NCI-H69 (cell line): Measurements from ENCODE around the gene SPOP.
"Not testable (repeated sequence)": the region's sequence is repeated elsewhere in the genome, so short reads cannot be mapped to it uniquely, and the experiment has no call there.

Source experiments
- DNase-seq: peaks from one replicate; lab custom pipeline; 2025; lab: John Stamatoyannopoulos, UW

The SPOP gene

DNA sequence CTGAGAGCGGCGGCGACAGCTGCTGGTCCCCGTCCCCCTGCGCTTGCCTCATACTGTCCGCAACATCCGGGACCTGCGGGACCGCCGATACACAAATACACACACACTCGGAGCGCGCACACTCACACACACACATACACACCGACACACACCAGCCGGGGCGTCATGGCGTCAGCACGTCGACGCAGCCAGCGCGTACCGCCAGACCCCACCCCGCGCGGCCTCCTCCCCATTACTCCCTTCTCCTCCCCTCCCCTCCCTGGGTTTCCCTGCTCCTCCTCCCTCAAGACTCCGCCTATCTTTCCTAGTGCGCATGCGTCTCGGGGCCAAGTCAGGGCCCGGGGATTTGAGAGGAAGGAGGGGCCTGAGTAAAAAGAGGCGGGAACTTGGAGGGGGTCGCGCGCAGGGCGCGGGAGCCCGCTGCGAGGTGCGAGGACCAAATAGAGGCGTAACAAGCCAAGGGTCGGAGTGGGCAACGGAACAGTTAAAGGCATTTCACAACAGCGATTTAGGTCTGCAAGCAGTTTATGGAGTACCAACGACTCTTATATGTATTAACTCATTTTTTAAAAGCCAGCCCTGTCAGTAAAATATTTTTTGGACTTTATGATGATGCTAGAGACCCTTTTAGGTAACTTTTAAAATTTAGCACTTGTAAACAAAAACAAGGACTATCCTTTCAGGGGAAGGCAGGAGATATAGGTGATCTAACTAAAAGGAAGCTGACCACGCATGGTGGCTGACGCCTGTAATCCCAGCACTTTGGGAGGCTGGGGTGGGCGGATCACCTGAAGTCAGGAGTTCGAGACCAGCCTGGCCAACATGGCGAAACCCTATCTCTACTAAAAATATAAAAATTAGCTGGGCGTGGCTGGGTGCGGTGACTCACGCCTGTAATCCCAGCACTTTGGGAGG is at the start of gene SPOP:
Gene SPOP (minus strand): TSS at position 165 of the 915 bp plus-strand sequence. CDS start 55,287 bp downstream, outside the sequence.
- DNase-seq: peak; percentile 99

DNA sequence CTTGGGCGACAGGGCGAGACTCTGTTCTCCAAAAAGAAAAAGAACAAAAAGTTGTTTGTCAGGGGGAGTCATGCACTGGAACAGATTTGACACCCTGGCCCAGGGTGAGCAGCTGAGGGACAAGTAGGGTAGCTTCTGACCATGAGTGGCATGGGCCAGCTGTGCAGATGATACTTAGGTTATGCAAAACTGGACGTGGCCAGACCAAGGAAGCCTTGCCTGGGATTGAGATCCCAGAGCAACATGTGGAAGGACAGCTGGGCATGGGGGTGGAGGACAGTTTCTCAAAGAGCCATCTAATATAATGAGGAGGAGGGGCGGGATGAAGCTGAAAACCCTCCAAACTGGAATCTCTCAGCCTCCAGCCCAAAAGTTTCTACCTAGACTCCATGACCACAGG is 49.5 kb upstream of the SPOP start:
- no peak for DNase-seq

- no peak for DNase-seq
Observed at GRCh38 chr17:49725452-49726130, 47.7 kb upstream of the SPOP start.

DNA sequence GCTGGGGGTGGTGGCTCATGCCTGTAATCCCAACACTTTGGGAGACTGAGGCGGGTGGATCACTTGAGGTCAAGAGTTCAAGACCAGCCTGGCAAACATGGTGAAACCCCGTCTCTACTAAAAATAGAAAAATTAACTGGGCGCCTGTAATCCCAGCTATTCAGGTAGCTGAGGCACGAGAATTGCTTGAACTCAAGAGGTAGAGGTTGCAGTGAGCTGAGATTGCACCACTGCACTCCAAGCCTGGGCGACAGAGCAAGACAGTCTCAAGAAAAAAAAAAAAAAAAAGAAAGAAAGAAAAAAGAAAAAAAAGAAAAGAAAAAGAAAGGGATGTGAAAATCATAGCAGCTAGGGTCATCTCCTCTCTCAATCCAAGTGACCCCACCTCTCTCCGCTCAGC is 46.7 kb upstream of the SPOP start:
- not testable (repeated sequence) for DNase-seq

DNA sequence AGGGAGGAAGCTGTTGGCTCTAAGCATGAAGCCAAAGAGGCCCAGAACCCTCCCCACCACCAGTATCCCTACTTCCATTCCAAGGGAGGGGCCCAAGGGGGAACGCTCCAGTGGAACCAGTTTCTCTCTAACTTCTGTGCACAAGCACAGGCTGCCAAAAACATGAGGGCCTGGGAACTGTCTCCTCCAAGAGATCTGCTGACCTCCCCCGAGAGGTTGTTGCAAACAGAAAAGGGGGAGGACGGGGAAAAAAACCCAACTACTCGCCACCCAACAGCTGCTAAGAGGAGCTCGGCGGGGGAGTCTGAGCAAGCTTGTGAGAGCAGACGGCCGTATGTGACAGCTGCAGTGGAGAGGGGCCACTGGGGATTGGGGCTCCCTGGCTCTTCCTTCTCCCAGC is 45.5 kb upstream of the SPOP start:
- DNase-seq: no peak

DNA sequence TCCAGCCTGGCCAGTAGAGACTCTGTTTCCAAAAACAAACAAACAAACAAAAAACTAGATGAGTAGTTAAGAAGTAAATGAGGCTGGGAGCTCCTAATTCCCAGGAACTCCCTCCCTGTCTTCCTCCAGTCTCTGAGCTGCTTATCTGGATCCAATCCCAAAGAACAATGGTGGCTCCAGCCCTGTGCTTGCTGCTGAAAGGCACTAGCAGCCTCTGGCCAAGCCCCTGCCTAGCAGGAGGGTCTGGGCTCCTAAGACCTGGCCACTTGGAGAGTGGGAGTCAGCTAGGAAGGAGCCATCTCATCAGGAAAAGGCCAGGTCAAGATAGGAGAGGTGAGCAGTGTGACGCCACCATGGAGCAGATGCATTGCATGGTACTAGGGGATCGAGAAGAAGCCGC is 44.2 kb upstream of the SPOP start:
- DNase-seq: no peak

DNA sequence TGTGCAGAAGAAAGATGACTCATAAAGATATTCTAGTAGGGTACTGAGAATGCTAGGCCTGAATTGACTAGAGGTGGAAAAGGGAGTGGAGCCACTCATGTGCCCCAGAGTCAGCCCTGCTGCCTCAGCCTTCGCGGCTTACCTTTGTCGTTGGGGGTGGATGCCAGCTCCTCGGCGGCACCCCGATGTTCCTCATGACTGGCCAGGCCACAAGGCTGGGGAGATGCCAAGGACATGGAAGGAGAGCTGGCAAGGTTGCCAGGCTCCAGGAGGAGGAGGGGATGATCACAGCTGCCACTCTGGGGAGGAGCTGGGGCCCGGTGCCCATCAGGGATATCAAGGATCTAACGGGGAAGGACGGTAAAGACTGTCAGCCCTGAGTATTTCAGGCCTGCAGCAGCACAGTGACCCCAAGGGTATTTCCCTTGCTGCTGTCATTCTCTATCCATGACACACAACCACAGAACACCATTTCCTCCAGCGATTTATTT is 39.5 kb upstream of the SPOP start:
- DNase-seq: no peak

DNA sequence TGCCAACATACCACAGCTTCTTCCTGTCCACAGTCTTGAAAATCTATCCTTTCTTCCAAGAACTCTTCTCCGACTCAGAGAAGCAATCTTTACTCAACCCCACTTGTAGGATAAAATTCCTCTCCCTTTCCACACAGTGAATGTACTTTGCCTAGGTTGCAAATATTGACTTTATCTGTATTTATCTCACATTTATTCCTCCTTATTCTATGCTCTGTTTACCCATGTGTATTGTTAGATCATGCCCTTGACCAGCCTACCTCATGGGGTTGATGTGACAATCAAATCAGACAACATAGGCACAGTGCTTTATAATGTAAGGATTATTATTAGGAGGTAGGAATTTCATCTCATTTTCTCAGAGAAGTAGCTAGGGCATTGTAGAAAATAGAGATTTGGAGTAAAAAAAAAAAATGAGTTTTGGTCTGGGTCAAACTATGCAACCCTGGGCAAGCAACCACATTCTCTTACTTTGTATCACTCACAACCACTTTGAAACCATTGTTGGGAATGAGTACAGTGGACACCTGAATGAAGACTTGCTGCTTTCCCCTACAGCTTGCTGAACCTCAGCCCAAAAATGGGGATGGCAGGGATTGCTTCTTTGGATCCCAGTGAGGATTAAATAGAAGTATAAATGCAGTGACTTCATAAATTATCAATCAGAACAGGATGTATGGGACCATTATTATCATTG is 38.9 kb upstream of the SPOP start:
- no peak for DNase-seq

- DNase-seq: no peak
Observed at GRCh38 chr17:49715717-49716279, 37.9 kb upstream of the SPOP start.

DNA sequence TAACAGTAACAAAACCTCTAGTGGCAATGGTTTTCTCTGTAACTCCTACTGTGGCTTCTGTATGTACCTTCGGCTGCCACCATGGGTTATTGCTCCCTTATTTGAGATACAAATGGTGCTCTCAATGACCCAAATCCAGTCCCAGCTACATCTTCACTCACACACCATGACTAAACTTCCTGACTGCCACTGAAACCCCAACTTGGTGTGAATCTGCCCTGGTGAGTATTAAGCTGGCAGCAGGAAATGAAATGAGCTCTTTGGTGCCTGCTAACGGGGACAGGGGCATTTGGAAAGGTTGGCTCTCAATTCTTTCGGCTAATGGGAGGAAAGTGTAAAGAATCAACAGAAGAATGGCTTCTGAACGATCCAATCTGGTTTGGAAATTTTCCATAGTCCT is 37.3 kb upstream of the SPOP start:
- no peak for DNase-seq

DNA sequence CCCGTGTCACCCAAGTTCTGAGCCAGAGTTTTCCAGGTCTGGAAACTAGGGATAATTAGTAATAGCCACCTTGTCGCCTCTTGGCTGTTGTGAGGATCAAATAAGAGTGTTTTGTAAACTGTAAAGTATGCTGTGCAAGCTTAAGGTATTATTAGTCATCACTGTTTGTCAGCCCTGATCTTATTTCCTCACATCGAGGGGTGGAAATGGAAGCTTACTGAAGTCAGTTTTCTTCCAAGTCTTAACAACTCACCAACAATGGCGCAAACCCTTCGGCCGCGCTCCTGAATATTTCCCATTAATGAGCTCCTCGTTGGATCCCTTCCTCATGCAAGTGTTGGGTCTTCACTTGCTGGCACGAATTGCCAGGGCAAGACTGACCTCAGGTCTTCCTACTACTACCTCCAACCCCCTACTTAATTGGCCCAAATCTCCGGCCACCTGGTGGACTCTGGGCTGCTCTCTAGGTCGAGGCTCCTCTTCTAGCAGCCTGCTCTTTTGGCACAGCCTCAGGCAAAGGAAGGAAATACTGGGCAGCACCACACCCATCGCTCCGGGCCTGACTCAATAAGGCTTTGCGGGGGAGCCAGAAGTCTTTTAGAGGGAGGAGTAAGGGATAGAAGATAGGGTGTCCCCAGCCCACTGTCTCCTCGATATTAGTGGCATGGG is 30.8 kb upstream of the SPOP start:
- DNase-seq: peak; percentile 74

GRCh38 chr17:49707608-49708514 is 30.0 kb upstream of the SPOP start, which contains the start of gene SLC35B1:
Gene SLC35B1 (minus strand): TSS chr17:49707964. CDS start chr17:49707833, 131 bp downstream.
- peak; percentile 99 for DNase-seq

DNA sequence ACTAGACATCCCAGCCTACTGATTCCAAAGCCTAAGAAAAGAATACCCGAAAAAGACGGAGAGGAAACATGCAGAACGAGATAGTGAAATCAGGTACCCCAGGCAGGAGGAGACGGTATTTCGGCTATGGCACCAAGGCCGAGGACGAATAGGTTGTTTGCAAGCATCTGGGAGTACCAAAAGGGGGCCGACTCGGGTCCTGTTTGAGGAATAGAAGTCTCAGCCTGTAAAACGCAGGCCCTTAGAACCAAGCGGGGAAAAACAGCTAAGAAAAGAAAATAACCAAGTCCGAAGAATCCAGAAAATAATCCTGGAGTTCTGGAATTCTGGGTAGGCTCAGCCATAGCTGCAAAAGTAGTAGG is 29.3 kb upstream of the SPOP start:
- peak; percentile 29 for DNase-seq

GRCh38 chr17:49705254-49705653 is 27.4 kb upstream of the SPOP start:
- no peak for DNase-seq

GRCh38 chr17:49703557-49704277 is 25.8 kb upstream of the SPOP start:
- DNase-seq: peak; percentile 35

DNA sequence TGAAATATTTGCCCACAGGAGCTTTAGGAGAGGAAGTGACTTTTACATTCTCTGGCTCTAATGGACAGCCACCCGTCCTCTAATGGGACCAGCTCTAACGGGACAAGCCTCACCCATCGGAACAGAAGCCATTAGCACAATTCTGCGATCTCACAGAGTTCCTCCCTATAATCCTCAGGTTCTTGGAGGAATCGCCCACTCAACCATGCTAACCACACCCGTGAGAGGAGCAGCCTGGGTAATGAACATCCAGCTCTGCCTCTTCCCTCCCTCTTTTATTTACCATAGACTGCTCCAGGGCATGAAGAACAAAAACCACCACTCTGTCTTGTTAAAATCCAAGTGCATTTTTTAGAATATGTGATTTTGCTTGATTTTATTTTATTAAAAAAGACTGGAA is 23.1 kb upstream of the SPOP start:
- no peak for DNase-seq

DNA sequence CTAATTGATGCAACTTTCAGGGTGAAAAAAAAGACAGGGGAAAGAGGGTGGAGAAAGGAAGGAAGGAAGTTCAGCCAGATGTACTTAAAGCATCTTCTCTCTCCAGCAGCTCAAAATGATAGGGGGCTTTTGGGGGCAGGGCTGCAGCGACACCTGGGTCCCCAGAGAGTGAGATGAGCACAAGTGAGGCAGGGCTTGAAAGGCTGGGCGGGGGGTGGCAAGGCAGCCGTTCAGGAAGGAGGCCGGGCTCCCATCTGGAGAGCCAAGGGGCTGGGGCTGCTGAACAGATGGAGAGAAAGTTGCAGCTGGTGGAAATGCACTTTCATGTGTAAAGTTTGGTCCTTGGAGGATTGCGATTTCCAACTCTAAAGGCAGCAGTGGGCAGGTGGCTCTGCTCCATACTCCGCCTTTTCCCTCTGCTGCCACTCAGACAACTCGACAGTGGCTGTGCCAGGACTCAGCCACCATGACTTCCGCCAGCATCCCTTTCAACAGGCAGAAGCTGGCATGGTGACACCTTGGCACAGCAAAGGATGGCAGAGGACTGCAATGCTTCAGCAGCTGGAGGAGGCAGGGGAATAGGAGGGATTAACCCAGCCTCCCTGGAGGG is 22.2 kb upstream of the SPOP start:
- no peak for DNase-seq

- DNase-seq: no peak
Observed at GRCh38 chr17:49698005-49698404, 20.1 kb upstream of the SPOP start.

- no peak for DNase-seq
Observed at GRCh38 chr17:49696233-49696761, 18.4 kb upstream of the SPOP start.
